GM19099 (cell line): ENCODE results near the gene TBX21.

Experiments
- POLR2A ChIP-seq: IDR thresholded peaks from 3 replicates; pipeline ENCODE4 v1.6.1; 2011; ENCODE audit warnings: low read depth; ENCODE audit not compliant: insufficient read length; ENCODE audit errors: extremely low read depth

Gene TBX21

DNA sequence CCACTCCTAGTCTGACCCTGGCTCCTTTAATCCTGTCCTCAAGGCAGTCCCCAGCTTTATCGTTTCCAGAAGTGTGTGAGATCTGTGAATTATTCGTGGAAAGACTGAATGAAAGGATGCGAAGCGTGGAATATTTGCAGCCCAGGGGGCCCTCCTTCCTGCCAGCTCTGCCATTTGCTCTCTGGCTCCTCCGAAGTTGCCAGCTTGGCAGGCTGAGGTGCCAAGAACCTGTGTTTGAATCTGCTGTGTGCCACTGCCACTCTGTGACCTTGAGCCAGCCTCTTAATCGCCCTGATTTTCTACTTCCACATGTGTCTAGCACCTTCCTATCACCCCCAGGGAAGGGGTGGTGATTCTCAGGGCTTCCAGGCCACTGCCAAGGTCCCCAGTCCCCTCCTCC is 28.3 kb upstream of the TBX21 start:
- TF ChIP-seq POLR2A: no peak

DNA sequence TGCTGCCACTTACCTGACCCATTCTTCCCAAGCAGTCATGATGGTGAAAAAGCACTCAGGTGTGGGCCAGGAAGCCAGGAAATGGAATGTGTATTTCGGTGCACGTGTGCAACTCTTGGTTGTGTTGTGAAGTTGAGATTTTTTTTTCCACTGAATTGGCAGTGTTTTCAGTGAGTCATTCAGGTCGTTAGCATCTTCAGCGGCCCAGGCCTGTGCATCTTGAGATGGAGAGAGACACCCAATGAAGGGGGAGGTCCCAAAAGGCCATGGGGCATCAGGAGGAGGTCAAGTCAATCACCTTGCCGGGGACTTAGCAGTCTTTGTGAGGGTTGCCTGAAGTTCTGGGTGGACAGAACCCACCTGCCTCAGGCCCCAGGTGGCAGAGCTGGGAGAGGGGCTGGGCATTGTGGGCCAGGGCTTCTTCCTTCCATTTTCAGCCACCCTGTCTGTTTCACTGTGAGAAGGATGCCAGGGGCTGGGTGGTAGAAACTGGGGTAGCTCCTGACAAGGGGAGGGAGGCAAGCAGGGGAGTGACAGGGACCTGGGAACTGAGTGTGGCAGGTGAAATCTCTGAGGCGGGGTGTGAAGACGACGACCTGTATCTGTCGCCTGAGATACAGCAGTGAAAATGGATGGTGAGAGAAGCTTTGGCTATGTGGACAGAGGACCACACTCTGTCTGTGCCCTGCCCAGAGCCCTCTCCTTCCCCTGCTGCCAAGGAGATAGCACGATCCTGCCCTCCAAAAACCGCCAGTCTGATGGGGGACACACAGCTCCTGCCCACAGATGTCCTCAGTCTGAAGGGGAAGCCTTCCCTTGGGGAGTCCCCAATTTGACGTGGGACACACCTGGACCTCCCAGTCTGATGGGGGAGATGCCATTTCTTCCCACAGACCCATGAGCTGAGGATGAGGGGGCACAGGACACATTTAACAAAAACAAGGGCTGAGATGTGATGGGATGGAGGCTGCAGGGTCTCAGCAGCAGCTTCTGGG is 27.2 kb upstream of the TBX21 start:
- no peak for TF ChIP-seq POLR2A

DNA sequence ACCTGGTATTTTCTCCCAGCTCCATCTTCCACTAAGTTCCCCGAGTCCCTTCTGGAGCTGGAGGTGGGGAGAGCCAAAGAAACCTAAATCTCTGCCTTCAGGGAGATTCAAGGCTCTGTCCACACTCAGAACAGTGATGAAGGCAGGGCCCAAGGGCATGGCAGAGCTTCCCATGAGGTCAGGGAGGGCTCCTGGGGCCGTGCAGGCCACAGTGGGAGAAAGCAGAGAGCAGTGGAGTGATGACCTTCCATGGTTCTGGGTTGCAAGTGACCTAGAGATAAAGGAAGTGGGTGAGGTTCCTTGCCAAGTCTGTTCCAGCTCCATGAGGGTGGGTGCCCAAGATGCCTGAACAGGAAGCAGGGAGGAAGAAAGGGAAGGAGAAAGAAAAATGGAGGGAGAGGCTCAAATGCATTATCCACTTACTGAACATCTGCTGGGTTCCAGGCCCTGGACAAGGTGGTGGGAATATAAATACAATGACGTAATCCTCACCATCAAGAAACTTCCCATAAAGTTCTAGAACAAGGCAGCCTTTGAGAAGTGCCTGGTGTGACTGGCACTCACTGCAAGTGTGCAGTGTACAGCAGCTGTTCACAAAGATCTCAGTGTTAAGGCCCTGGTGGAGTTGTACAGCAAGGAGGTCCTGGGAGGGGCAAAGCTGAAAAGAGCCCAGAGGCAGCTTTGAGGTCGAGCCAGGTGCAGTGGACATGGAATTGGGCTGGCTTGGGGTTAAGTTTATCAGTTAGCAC is 25.8 kb upstream of the TBX21 start:
- no peak for TF ChIP-seq POLR2A

DNA sequence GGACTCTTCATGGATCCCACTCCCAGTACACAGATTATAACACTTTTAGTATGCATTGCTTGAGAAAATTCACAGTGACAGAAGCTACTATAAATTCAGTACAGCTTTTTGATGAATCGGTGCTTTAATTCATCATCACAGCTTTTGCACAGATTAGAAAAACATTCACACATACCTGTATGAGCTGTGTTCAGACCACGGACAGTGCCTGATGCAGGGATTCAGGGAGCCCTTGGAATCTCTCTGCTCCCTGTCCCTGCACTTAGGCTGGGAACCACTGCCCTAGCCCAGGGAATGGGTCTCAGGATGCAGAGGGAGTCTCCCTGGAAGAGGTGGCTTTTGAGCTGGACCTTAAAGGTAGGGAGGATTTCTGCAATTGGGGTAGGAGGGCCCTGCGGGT is 25.2 kb upstream of the TBX21 start:
- no peak for TF ChIP-seq POLR2A

DNA sequence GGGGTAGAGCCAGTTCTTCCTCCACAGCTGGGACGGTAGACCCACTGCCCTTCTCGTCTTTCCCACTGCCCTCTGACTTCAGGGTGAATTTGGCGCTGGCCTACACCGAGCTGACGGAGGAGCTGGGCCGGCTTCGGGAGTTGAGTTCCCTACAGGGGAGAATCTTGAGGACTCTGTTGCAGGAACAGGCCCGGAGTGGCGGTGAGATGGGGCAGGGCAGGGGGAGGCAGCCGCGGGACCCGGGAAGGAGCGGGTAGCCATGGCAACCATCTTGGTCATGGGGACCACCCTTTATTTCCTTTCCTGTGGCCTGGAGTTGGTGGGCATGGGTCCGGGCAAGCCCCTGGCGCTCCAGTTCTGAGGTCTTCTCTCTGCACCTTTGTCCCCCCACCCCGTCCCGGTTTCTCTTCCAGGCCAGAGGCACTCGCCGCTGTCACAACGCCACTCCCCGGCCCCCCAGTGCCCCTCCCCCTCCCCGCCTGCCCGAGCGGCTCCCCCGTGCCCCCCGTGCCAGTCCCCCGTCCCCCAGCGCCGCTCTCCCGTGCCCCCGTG is 24.6 kb upstream of the TBX21 start:
- no peak for TF ChIP-seq POLR2A

DNA sequence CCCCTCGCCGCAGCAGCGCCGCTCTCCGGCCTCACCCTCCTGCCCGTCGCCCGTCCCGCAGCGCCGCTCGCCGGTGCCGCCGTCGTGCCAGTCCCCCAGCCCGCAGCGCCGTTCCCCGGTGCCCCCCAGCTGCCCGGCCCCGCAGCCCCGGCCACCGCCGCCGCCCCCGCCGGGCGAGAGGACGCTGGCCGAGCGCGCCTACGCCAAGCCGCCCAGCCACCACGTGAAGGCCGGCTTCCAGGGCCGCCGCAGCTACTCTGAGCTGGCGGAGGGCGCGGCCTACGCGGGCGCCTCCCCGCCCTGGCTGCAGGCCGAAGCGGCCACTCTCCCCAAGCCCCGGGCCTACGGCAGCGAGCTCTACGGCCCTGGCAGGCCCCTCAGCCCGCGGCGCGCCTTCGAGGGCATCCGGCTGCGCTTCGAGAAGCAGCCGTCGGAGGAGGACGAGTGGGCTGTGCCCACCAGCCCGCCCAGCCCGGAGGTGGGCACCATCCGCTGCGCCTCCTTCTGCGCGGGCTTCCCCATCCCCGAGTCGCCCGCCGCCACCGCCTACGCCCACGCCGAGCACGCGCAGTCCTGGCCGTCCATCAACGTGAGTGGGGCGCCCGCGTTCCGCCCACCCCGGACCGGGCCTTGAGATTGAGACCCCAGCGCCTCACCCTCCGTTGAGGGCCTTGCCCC is 24.0 kb upstream of the TBX21 start:
- no peak for TF ChIP-seq POLR2A

DNA sequence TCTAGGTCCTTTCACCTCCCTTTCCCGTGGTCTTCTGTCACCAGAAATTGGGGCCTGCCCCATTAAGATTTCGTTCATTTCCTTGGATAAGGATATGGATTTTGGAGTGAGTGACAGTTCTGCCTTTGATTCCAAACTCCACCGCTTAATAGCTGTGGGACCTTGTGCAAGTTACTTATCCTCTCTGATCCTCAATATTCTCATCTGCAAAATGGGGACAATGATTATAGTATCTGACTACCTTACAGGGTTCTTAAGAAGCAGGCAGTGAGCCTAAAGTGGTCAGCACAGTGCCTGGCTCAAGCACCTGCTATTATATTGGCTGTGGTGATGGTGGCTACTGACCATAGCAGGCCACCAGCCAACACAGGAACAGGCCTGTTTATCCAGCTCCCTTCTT is 23.4 kb upstream of the TBX21 start:
- no peak for TF ChIP-seq POLR2A

DNA sequence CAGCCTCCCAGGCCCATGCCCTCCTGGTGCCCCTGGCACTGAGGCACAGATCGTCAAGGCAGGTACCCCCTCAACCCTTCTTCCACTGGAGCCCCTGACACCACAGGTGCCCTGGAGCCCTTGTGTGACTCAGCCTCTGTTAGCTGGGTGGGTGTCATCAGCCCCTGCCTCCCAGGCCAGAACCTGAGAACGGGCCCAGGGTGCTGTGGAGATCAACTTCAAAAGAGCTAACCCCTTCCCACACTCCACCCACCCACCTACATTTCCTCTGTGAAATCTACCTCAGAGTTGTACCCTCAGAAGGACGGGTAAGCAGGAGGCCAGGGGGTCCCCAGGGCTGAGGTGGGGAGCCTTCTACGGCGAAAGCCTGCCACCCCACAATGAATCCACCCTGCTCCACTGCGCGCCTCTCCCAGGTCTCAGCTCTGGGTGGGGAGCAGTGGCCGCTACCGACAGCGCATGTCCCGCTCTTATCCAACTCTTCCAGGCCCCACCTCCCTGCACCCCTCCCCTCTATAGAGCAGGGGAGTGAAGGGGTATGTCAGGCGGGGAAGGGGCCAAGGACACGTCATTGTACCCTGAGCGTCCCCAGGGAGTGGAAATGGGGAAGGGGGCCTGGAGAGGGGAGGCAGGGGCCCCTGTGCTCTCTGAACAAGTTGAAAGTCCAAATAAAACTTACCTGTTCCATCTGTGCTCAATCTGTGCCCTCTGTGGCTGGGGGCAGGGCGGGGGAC is 21.5 kb upstream of the TBX21 start:
- TF ChIP-seq POLR2A: no peak

DNA sequence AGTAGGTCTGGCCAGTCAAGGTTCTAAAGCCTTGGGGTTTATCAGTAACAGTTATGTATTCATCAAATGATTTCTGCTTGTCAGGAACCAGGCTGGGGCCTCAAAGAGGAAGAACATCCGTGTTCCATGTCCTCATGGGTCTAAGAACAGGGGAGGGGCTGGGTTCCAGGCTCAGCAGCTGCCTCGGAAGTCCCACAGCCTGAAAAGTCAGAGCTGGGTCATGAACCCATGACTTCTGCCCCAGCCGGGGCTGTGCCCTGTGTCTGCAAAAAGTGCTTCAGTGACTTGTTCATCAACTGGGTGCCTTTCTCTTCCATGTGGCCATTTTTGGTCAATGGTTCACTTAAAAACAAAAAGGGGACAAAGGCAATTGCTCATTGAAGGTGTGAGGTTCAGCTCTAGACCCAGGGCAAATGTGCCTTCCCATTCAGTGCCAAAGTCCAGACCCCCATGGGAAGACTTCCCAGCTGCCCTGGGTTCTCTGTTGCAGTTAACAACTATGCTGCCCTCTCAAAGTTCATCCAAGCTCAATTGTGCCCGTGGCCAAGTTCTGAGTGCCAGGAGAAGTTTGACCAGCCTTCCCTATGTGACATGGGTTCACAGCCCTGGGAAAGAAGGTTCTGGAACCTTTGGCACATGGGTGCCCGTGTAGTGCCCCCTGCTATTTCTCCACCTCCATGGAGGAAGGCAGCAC is 20.6 kb upstream of the TBX21 start:
- no peak for TF ChIP-seq POLR2A

DNA sequence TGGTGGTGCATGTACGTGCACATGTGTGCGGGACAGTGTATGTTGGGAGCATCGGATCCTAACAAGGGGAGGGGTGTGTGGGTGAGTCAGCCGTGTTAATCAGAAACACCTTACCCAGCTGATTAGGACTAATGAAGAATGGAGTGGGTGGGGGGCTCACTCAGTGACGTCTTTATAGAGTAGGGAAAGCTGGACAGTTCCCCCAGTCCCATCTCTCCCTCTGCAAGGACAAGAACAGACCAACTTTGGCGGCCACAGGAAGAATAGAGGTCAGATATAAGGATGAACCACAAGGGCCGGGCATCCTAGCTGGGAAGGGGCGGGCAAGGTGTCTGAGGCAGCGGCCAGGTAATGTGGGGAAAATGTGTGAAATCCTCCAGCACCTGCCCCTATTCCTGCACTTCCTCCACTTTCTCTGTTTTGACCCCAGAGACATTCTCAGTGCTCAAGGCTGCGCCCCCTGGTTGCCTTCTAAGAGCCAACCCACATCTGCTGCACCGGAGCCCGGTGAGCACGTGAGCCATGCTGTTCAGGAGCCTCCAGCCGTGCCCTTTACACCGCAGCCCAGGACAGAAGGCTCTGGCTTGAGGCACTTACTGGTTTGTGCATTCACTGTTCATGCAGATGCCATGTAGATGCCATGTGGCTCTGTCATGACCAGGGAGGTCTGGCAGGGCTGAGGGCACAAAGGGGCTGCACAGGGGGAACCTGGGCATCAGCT is 18.9 kb upstream of the TBX21 start:
- no peak for TF ChIP-seq POLR2A

DNA sequence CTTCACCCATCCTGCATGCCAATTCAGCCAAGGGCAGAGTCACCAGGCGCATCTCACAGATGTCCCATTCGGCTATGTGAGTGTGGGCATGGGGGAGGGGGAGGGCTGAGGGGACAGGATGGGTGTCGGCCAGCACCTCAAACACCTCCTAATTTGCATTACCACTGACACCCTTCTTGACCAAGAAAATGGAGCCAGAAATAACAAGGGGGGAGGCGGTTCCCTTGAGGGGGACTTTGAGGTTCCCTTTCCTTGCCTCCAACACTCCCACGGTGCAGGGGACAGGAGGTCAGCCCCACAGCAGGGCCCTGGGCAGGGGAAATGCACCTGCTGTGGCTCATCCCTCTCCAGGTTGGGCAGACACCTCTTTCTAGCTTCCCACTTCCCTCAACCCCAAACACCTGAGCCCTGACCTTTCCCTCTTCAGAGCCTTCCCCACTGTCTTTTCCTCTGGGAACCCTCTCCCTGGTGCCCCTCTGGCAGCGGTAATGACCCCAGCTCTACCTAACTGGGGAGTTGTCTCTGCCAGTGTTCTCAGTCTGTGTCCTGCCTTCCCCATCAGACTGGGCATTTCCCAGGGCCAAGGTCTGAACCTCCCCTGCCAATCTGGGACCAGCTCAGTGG is 18.2 kb upstream of the TBX21 start:
- no peak for TF ChIP-seq POLR2A

DNA sequence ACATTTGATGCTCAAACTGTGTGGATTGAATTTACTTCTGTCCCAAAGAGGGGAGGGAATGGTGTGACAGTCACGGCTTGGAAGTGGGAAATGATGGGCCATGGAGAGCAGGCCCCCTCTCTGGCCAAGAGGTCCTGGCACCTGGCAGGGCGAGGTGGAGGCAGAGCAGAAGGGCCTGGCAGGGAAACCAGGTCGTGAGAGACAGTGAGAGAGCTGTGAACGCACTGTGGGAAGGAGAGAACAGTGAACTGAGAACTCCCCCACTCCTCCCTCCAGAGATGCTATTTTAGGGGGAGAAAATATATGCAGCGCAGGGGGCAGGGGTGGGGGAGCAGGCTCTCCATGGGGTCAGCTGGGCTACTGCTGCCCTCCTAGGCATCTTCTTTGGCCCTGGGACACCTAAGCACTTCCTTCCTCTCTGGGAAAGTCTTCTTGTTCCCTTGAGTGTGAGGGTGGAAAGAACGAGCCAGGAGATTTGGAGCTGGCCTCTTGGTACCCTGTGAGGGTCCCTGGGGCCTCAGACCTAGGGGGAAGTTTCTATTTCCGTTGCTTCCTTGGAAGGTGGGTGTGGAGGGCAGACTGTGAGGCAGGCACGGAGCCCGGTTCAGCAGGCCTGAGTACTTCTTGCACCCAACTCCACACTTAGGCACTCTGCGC is 17.2 kb upstream of the TBX21 start:
- TF ChIP-seq POLR2A: no peak

DNA sequence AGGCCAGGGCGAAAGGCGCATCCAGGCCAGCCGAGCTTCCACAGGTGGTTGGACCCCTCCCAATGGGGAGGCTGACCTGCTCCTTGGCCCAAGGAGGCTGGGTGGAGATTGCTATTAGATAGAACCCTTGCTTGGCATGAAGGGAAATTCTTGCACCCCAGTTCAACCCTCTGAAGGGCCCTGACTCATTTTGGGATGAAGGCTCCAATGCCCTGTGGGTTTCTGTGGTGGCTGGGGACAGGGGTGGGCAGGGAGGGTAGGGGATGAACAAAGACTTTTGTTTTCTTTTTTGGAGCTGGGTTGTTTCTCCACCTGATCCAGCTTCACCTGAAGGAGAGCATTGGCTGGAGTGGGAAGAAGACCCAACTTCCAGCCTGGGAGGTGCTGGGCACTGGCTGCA is 16.7 kb upstream of the TBX21 start:
- TF ChIP-seq POLR2A: no peak

DNA sequence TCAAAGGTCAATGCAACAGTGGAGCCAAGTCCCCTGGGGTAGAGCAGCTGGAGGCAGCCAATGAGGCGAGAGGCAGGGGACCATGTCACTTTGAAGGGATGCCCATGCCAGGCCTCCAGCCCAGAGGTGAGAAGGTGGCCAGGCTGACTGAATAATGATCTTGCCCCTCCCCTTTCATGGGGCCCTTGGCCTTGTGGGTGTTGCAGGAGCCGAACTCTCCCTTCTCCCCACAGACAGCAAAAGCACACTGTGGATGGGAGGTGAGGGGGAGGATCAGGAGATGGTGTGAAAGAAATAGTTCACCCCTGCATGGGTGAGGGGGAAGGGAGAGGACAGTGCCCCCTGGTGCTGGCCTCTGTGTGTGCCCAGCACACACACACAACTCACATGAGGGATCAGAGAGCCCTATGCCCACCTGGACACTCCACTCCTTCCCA is 15.8 kb upstream of the TBX21 start:
- no peak for TF ChIP-seq POLR2A
